Activated naive CD8-positive, alpha-beta T cell treated with anti-CD3 and anti-CD28 coated beads, Interleukin-2, amount 10 ng/mL, durations not matched to agents 7 days and 5 days (primary cell): ENCODE measurements around the gene AFMID. TPM values are rescaled to one million over a fixed set of nuclear protein-coding genes. Genes with fewer than 3 reads are reported as not detected.

Experiments
- ATAC-seq: fragments of 150-1000 bp; cut with Tn5 transposase; one replicate; pipeline ENCODE4 v1.10.0; 2021; ENCODE audit warnings: low read depth, moderate library complexity
- POLR2A ChIA-PET: fragments of 350-600 bp; sonication (Branson Sonifier 250); formaldehyde crosslinking; loops from one replicate; lab custom pipeline; 2021; ENCODE audit warnings: antibody characterized with exemption; lab: Charles Lee
- DNase-seq: peaks from one replicate; pipeline ENCODE4 v3.0.0; 2021
- H3K27ac Mint-ChIP-seq: one replicate; pipeline ENCODE4 v1.8.0; 2022; ENCODE audit warnings: mild to moderate bottlenecking, mixed read lengths
- H3K27me3 Mint-ChIP-seq: one replicate; pipeline ENCODE4 v1.8.0; 2022; ENCODE audit warnings: mild to moderate bottlenecking, moderate library complexity, mixed read lengths
- H3K36me3 Mint-ChIP-seq: one replicate; pipeline ENCODE4 v1.8.0; 2021; ENCODE audit warnings: mild to moderate bottlenecking, mixed read lengths
- H3K4me1 Mint-ChIP-seq: one replicate; pipeline ENCODE4 v1.8.0; 2021; ENCODE audit warnings: mixed read lengths
- H3K4me3 Mint-ChIP-seq: one replicate; pipeline ENCODE4 v1.8.0; 2022; ENCODE audit warnings: mild to moderate bottlenecking, moderate library complexity, mixed read lengths
- H3K9me3 Mint-ChIP-seq: one replicate; pipeline ENCODE4 v1.8.0; 2021; ENCODE audit warnings: mixed read lengths
- total RNA-seq, 2 experiments: library from RNA; stranded (reverse); gene quantifications; one replicate each; pipeline ENCODE4 v1.2.3, GENCODE V29; 2021

Gene AFMID
- total RNA-seq, 2 experiments from 2014 or later: 11.3 to 13.4 TPM

DNA sequence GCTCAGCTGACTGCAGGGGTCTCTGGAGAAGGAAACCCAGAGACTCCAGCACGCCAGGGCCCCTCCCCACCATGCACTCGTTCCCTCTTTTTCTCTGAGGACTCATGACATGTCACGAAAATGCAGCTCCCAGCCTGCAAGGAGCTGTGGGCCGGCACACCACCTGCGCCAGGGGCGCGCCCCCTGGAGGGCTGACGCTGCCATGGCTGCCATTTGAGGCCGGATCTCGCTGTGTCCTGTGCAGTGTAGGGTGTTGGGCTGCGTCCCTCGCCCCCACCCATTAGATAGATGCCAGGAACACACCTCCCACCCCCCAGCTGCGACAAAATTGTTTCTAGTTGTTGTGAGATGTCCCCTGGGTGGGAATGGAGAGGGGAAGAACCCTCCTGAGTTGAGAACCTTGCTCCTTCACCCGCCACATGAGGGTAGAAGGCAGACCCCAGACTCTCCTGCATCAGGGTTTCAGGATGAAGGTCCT is 10.6 kb upstream of the AFMID start:
- POLR2A ChIA-PET: interaction anchor here (0.5 to 3.2 kb wide), 7 partner anchors 10 to 63 kb away, joined by 4 to 11 read pairs (median 6); partner anchors contain the start of genes AFMID, TK1 and TMC6
- H3K4me3 Mint-ChIP-seq: no peak overlapping the region
- H3K36me3 Mint-ChIP-seq: peaks cover 15% of the 10 kb centered on the region
- no peaks in the 10 kb centered on the region for H3K9me3 Mint-ChIP-seq
- peaks cover 41% of the 10 kb centered on the region for H3K4me1 Mint-ChIP-seq
- peak; percentile 84 for DNase-seq
- peak; percentile 83 for ATAC-seq
- no peak overlapping the region for H3K27ac Mint-ChIP-seq
- H3K27me3 Mint-ChIP-seq: no peaks in the 10 kb centered on the region

DNA sequence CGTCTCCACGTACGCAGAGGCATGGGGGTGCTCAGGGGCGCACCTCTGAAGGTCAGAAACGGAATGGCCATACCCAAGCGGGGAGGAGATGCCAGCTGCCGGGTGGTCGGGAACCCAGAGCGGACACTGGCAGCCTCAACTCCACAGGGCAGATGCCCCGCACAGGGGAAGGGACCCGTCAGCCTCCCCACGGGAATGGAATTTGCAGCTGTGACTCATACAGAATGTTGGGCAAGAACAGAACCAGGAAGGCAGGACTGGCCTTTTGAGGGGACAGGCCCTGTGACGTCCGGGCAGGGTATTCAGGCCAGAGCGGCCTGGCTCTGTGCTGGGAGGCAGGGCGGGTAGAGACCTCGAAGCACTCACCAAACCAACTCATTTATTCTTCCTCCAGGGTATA is 7.8 kb upstream of the AFMID start:
- Mint-ChIP-seq H3K36me3 (peaks cover 18% of the 10 kb centered on the region), H3K27ac (no peak overlapping the region)

GRCh38 chr17:78180083-78180482 is 7.1 kb upstream of the AFMID start:
- H3K9me3 Mint-ChIP-seq: no peaks in the 10 kb centered on the region
- H3K27ac Mint-ChIP-seq: peak overlapping the region; percentile 11
- H3K36me3 Mint-ChIP-seq: peaks cover 21% of the 10 kb centered on the region
- peak overlapping the region; percentile 9 for H3K4me3 Mint-ChIP-seq
- no peaks in the 10 kb centered on the region for H3K27me3 Mint-ChIP-seq
- H3K4me1 Mint-ChIP-seq: peaks cover 36% of the 10 kb centered on the region
- ATAC-seq (no peak), DNase-seq (no peak)
- POLR2A ChIA-PET: interaction anchor here (1.4 kb wide), 1 partner anchor 67 kb away, joined by 3 read pairs; no protein-coding TSS in a partner anchor

More for the DNA sequence above, 7.8 kb upstream of the AFMID start:
- Mint-ChIP-seq H3K9me3 (no peaks in the 10 kb centered on the region), H3K27me3 (no peaks in the 10 kb centered on the region), H3K4me3 (no peak overlapping the region), H3K4me1 (peaks cover 32% of the 10 kb centered on the region)
- no peak for ATAC-seq
- POLR2A ChIA-PET: interaction anchor here (1.4 to 2.0 kb wide), 2 partner anchors 42 to 66 kb away, joined by 3 to 4 read pairs; no protein-coding TSS in a partner anchor
- no peak for DNase-seq

DNA sequence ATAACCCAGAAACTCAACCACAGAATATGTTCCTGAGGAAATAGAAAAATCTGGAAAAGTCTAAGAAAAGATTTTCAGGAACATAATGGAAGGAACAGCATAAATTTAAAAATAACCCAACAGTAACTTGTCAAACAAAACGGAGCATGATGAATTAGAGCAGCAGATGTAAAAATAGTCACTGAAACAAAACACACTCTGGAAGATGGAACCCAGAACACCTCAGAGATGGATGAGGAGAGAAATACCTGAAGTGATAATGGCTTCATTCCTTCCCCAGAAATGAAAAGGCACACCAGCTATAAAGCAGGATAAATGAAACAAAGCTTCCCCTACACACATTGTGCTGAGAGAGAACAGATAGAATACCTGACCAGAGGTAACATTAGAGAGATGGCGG is 6.7 kb upstream of the AFMID start:
- H3K9me3 Mint-ChIP-seq: no peaks in the 10 kb centered on the region
- H3K36me3 Mint-ChIP-seq: peaks cover 23% of the 10 kb centered on the region

DNA sequence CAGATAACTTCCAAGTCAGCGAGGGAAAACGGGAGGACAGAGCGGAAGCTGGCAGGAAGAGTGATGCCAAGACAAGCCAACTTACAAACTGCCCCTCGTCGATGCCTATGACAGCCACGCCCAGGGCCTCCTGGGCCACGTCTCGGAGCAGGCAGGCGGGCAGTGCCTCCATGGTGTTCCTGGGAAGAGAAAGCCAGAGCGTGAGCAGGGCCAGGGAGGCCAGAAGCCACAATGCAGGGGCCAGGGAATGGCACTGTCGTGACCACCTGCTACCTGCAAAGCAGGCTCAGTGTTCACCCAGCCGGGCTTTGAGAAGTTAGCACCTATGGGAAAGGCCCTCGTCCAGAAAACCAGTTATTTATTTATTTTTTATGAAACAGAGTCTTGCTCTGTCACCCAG is 4.7 kb upstream of the AFMID start:
- Mint-ChIP-seq H3K27me3 (no peaks in the 10 kb centered on the region), H3K9me3 (no peaks in the 10 kb centered on the region), H3K27ac (no peak overlapping the region), H3K36me3 (peaks cover 26% of the 10 kb centered on the region), H3K4me3 (no peak overlapping the region), H3K4me1 (peaks cover 41% of the 10 kb centered on the region)
- ATAC-seq (no peak), DNase-seq (no peak)
- POLR2A ChIA-PET: interaction anchor here (0.7 kb wide), 1 partner anchor 12 kb away, joined by 3 read pairs; no protein-coding TSS in a partner anchor

More for the DNA sequence above, 6.7 kb upstream of the AFMID start:
- Mint-ChIP-seq H3K4me1 (peaks cover 40% of the 10 kb centered on the region), H3K27ac (peak overlapping the region; percentile 11), H3K4me3 (no peak overlapping the region), H3K27me3 (no peaks in the 10 kb centered on the region)
- POLR2A ChIA-PET: interaction anchor here (1.4 kb wide), 1 partner anchor 67 kb away, joined by 3 read pairs; no protein-coding TSS in a partner anchor
- no peak for DNase-seq
- no peak for ATAC-seq

- Mint-ChIP-seq H3K27me3 (no peaks in the 10 kb centered on the region), H3K27ac (no peak overlapping the region), H3K36me3 (peaks cover 26% of the 10 kb centered on the region), H3K9me3 (no peaks in the 10 kb centered on the region), H3K4me1 (peaks cover 44% of the 10 kb centered on the region), H3K4me3 (peak overlapping the region; percentile 16)
- POLR2A ChIA-PET: no interaction called here
- DNase-seq (no peak), ATAC-seq (no peak)
These were observed 3.2 kb upstream of the AFMID start for GRCh38 chr17:78183916-78184315.

DNA sequence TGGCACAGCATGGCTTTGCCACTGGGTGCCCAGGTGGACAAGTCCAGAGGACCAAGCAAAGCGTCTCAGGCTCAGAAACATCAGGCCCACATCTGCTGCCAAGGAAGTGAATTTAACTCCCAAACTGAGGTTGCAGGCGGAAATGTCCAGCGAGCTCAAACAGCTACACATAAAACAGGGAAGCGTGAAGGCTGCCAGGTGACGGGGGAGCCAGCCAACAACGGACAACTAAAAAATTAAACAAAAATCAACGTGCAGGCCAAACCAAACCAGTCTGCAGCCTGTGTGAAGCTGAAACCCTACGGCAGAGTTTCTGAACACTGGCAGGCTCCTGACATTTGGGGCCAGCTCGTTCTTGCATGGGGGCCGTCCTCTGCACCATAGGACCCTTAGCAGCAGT is 2.8 kb upstream of the AFMID start:
- POLR2A ChIA-PET: no interaction called here
- H3K27ac Mint-ChIP-seq: no peak overlapping the region

DNA sequence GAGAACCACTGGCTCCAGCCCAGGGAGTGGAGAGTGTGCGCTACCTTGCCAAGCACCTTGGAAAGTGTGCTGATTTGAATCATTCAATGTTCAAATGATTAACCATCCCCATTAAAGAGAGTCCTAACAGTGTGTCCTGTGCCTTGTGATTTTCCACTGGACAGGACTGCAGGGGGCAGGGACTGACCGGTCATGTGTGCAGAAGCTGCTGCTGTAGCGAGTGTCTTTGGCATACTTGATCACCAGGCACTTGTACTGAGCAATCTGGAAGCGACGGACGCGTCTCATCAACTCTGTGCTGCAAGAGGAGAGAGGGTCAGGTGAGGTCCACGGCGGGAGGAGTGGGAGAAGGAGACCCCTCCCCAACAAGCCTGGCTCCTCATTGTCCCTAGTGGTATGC is 2.3 kb upstream of the AFMID start:
- DNase-seq (no peak), ATAC-seq (no peak)
- H3K27ac Mint-ChIP-seq: peak overlapping the region; percentile 30
- POLR2A ChIA-PET: no interaction called here
- peak overlapping the region; percentile 94 for H3K4me3 Mint-ChIP-seq
- no peaks in the 10 kb centered on the region for H3K27me3 Mint-ChIP-seq
- H3K36me3 Mint-ChIP-seq: peaks cover 26% of the 10 kb centered on the region
- H3K9me3 Mint-ChIP-seq: no peaks in the 10 kb centered on the region
- peaks cover 42% of the 10 kb centered on the region for H3K4me1 Mint-ChIP-seq

More for the DNA sequence above, 2.8 kb upstream of the AFMID start:
- Mint-ChIP-seq H3K36me3 (peaks cover 26% of the 10 kb centered on the region), H3K9me3 (no peaks in the 10 kb centered on the region), H3K27me3 (no peaks in the 10 kb centered on the region), H3K4me1 (peaks cover 42% of the 10 kb centered on the region), H3K4me3 (peak overlapping the region; percentile 94)
- ATAC-seq (no peak), DNase-seq (no peak)

- Mint-ChIP-seq H3K9me3 (no peaks in the 10 kb centered on the region), H3K27ac (peak overlapping the region; percentile 75), H3K27me3 (no peaks in the 10 kb centered on the region), H3K4me3 (peak overlapping the region; percentile 94), H3K36me3 (peaks cover 25% of the 10 kb centered on the region), H3K4me1 (peaks cover 39% of the 10 kb centered on the region)
- ATAC-seq: no peak
- DNase-seq: no peak
- POLR2A ChIA-PET: interaction anchor here (0.8 to 1.9 kb wide), 8 partner anchors 10 to 73 kb away, joined by 3 to 6 read pairs (median 4); partner anchors contain the start of genes BIRC5 and TMC8
These were observed 1.0 kb upstream of the AFMID start for GRCh38 chr17:78185981-78186691.

DNA sequence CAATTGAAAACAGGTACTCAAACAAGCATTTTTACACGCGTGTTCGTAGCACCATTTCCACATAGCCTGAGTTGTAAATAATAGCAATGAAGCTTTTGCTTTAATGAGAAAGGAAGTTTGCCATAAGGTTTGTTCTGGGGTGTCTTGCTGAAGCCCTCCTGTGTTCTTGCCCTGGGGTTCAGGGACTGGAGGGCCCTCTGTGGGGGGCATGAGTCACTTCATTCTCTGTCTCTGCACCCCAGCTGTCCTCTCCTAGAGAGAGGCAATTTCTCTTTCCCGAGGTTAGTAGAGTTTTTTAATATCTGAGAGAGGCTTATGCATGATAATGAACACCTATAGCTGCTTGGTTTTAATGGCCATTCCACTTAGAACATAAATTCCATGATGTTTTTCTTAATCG is 9.6 kb downstream of the AFMID start:
- Mint-ChIP-seq H3K4me1 (peaks cover 2% of the 10 kb centered on the region), H3K36me3 (peaks cover 9% of the 10 kb centered on the region), H3K4me3 (no peak overlapping the region), H3K27me3 (no peaks in the 10 kb centered on the region), H3K9me3 (no peaks in the 10 kb centered on the region), H3K27ac (no peak overlapping the region)
- POLR2A ChIA-PET: no interaction called here
- no peak for ATAC-seq
- no peak for DNase-seq

DNA sequence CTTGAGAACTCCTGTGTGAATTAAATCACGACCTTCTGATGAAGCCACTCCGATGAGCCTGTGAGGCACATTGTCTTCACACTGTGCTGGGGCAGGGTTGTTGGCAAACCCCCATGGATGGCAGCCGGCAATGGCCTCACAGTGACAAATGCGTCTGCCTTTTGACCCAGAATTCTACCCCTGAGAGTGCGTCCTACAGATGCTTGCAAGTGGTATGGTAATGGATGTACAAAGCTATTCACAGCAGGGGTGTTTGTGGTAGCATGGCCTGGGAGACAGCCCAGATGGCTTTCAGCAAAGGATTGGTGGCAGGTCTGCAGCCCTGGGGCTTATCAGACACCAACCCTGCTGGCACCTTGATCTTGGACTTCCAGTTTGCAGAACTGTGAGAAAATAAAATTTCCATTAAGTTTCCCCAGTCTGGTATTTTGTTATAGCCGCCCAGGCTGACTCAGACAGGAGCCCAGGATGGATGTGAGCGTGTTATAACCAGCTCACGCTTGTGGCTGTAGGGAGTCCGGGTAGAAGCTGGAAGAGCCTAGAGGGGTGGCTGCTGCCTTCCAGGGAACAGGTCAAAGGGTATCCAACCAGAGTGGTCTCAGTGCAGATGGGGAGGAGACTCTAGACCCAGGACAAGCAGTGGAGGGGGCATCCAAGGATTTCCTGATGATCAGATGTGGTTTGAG is 10.1 kb downstream of the AFMID start:
- no peak for ATAC-seq
- Mint-ChIP-seq H3K27me3 (no peaks in the 10 kb centered on the region), H3K9me3 (no peaks in the 10 kb centered on the region), H3K4me1 (peaks cover 2% of the 10 kb centered on the region), H3K36me3 (peaks cover 7% of the 10 kb centered on the region), H3K27ac (no peak overlapping the region), H3K4me3 (no peak overlapping the region)
- POLR2A ChIA-PET: no interaction called here
- DNase-seq: no peak

- peaks cover 9% of the 10 kb centered on the region for H3K36me3 Mint-ChIP-seq
- no peak overlapping the region for H3K27ac Mint-ChIP-seq
- no peak for DNase-seq
- no peaks in the 10 kb centered on the region for H3K27me3 Mint-ChIP-seq
- ATAC-seq: no peak
- H3K4me1 Mint-ChIP-seq: peaks cover 2% of the 10 kb centered on the region
- H3K4me3 Mint-ChIP-seq: no peak overlapping the region
- POLR2A ChIA-PET: interaction anchor here (1.5 kb wide), 1 partner anchor 14 kb away, joined by 4 read pairs; the partner anchor contains the start of gene BIRC5
- H3K9me3 Mint-ChIP-seq: no peaks in the 10 kb centered on the region
These were observed 13.3 kb downstream of the AFMID start for GRCh38 chr17:78200451-78200850.

DNA sequence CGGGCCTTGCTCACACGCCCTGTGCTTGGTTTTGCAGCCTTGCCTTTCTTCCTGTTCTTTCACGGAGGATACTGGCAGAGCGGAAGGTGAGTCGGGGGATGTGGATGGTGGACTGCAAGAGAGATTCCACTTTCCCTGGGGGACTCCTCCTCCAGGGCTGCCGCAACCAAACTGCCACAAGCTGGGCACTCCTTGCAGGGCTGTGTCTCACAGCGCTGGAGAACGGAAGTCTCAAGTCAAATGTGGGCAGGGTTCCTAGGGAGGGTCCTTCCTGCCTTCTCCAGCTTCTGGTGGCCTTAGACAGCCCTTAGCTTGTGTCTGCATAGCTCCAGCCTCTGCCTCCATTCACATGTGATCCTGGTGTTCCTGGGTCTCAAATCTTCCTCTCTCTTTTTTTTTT is 15.5 kb downstream of the AFMID start:
- no peak for DNase-seq
- Mint-ChIP-seq H3K4me3 (no peak overlapping the region), H3K27me3 (no peaks in the 10 kb centered on the region), H3K9me3 (no peaks in the 10 kb centered on the region), H3K27ac (no peak overlapping the region), H3K36me3 (peaks cover 6% of the 10 kb centered on the region), H3K4me1 (peaks cover 2% of the 10 kb centered on the region)
- POLR2A ChIA-PET: no interaction called here
- ATAC-seq: no peak
